NCI-H2081 (cell line): ENCODE data around the gene GALT.
A peak's percentile ranks its signal among the peaks of the same experiment; 100 is the strongest.
"Not testable (repeated sequence)": the region's sequence is repeated elsewhere in the genome, so short reads cannot be mapped to it uniquely, and the experiment has no call there.

ENCODE experiments used
- DNase-seq, 2 experiments: peaks; one replicate each; lab custom pipeline; 2025; lab: John Stamatoyannopoulos, UW

Gene GALT

GRCh38 chr9:34627716-34628655 lies 18.5 kb upstream of the GALT start:
- no peak for DNase-seq

GRCh38 chr9:34628656-34629490 lies 17.6 kb upstream of the GALT start, which contains the start of gene ARID3C:
TSS of gene ARID3C (minus strand) at chr9:34629066. CDS start at chr9:34628014, 1,052 bp downstream.
- peak; percentile 22 to 58 for DNase-seq

GRCh38 chr9:34629491-34629808 lies 17.0 kb upstream of the GALT start:
- DNase-seq: no peak

GRCh38 chr9:34630402-34631154 lies 15.9 kb upstream of the GALT start:
- no peak for DNase-seq

- no peak for DNase-seq
These were observed 13.3 kb upstream of the GALT start for GRCh38 chr9:34633166-34633565.

GRCh38 chr9:34633851-34634550 lies 12.5 kb upstream of the GALT start:
- DNase-seq: peak; percentile 55 to 72

GRCh38 chr9:34634551-34635248 lies 11.8 kb upstream of the GALT start:
- DNase-seq: no peak

GRCh38 chr9:34635556-34635955 lies 10.9 kb upstream of the GALT start:
- DNase-seq: no peak

- DNase-seq: peak; percentile 5 to 32
These were observed 9.6 kb upstream of the GALT start for GRCh38 chr9:34636791-34637355.

- DNase-seq: peak; percentile 93 to 95
These were observed 8.9 kb upstream of the GALT start, which contains the start of gene SIGMAR1 for GRCh38 chr9:34637356-34638137. TSS of gene SIGMAR1 (minus strand) at chr9:34637787. CDS start at chr9:34637697, 90 bp downstream.

- DNase-seq: no peak
These were observed 8.4 kb upstream of the GALT start for GRCh38 chr9:34638138-34638445.

- DNase-seq: not testable (repeated sequence)
These were observed 7.2 kb upstream of the GALT start for GRCh38 chr9:34639322-34639721.

GRCh38 chr9:34642679-34643078 lies 3.8 kb upstream of the GALT start:
- DNase-seq: no peak

- DNase-seq: no peak
These were observed 1.6 kb upstream of the GALT start for GRCh38 chr9:34644766-34645314.

GRCh38 chr9:34647084-34647403 lies 569 bp downstream of the GALT start:
- no peak for DNase-seq

GRCh38 chr9:34647651-34648050 lies 1.2 kb downstream of the GALT start:
- no peak for DNase-seq

GRCh38 chr9:34648673-34649072 lies 2.2 kb downstream of the GALT start:
- DNase-seq: no peak

GRCh38 chr9:34650816-34651215 lies 4.3 kb downstream of the GALT start:
- no peak for DNase-seq

GRCh38 chr9:34651321-34651720 lies 4.8 kb downstream of the GALT start:
- DNase-seq: no peak
